DMS 273 treated with DMSO at 0.1 percent for 48 hours (cell line): ENCODE results near the gene FCN1.
"Not testable (repeated sequence)": the region's sequence is repeated elsewhere in the genome, so short reads cannot be mapped to it uniquely, and the experiment has no call there.

Experiments used
- DNase-seq: peaks from one replicate; lab custom pipeline; 2025; lab: John Stamatoyannopoulos, UW

Gene FCN1

GRCh38 chr9:134871697-134872340 is 45.9 kb downstream of the FCN1 start:
- DNase-seq = no peak

- no peak for DNase-seq
These were observed 46.7 kb downstream of the FCN1 start for GRCh38 chr9:134870746-134871662.

- no peak for DNase-seq
These were observed 47.4 kb downstream of the FCN1 start for GRCh38 chr9:134870301-134870694.

- DNase-seq = no peak
These were observed 48.0 kb downstream of the FCN1 start for GRCh38 chr9:134869554-134870300.

GRCh38 chr9:134868751-134869553 is 48.8 kb downstream of the FCN1 start:
- no peak for DNase-seq

GRCh38 chr9:134867917-134868750 is 49.6 kb downstream of the FCN1 start:
- DNase-seq = no peak

- DNase-seq = no peak
These were observed 52.9 kb downstream of the FCN1 start for GRCh38 chr9:134864821-134865190.

GRCh38 chr9:134863941-134864820 is 53.5 kb downstream of the FCN1 start:
- DNase-seq = no peak

- peak; percentile 8 for DNase-seq
These were observed 54.3 kb downstream of the FCN1 start for GRCh38 chr9:134863306-134863902.

- no peak for DNase-seq
These were observed 55.9 kb downstream of the FCN1 start for GRCh38 chr9:134861595-134862334.

- DNase-seq = no peak
These were observed 57.2 kb downstream of the FCN1 start for GRCh38 chr9:134860510-134860909.

GRCh38 chr9:134858051-134858841 is 59.5 kb downstream of the FCN1 start:
- no peak for DNase-seq

GRCh38 chr9:134857451-134857850 is 60.3 kb downstream of the FCN1 start:
- not testable (repeated sequence) for DNase-seq

GRCh38 chr9:134855900-134856377 is 61.8 kb downstream of the FCN1 start:
- no peak for DNase-seq
